ENCODE measurements around the gene REEP2. TPM values are rescaled to one million over a fixed set of nuclear protein-coding genes. Genes with fewer than 3 reads are reported as not detected.
"Not testable (repeated sequence)": the region's sequence is repeated elsewhere in the genome, so short reads cannot be mapped to it uniquely, and the experiment has no call there.

REEP2 gene
- total RNA-seq, 1 experiment from 2014 or later: 35.9 TPM

DNA sequence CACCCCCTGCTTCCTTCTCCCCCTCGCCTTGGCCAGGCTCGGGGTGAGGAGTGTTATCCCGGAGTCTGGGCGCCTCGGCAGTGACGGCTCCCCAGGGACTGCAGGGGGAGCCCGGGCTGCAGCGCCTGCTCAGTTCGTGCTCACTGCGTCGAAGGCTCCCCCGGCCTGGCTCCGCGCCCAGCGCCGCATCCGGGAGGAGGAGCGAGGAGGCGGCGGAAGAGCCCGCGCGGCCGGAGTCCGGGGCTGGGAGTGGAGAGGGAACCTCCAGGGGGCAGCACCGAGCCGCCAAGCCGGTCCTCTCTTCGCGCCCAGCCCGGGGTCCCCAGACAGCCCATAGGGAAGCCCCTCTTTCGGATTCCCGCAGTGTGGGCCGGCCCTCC, 25.1 kb downstream of the REEP2 start:
- in situ Hi-C loops (cut with HindIII; ENCODE audit: low sequenced_read_pairs): no loop called here

DNA sequence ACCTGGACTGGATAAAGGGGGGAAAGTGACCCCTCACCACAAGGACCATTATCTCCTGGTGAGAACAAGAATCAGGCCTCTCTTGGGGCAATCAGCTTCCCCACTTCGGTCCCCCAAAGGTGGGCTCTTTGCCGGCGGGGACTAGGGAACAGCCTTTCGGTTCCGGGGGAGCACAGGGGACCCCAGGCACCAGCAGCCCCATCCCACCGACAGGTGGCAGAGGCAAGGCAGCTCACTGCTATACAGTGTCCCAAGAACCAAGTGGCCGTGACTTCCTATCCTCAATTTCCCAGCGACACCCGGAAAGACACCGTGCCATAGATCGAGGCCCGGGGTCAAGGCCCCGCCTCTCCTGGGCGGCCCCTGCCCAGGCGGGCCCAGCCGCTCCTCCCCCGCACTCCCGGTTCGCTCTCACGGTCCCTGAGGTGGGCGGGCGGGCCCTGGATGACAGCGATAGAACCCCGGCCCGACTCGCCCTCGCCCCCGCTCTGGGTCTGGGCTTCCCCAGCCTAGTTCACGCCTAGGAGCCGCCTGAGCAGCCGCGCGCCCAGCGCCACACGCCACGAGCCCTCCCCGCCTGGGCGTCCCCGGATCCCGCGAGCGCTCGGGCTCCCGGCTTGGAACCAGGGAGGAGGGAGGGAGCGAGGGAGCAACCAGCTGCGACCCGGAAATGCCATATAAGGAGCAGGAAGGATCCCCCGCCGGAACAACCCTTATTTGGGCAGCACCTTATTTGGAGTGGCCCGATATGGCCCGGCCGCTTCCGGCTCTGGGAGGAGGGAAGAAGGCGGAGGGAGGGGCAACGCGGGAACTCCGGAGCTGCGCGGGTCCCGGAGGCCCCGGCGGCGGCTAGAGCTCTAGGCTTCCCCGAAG, 25.8 kb downstream of the REEP2 start:
- in situ Hi-C loops (cut with HindIII; ENCODE audit: low sequenced_read_pairs): no loop called here
- peak; percentile 100 for DNase-seq (ENCODE audit: low spot score)

More for the DNA sequence above, 25.1 kb downstream of the REEP2 start:
- DNase-seq (ENCODE audit: low spot score): peak; percentile 88

- in situ Hi-C loops (cut with HindIII; ENCODE audit: low sequenced_read_pairs): no loop called here
- DNase-seq (ENCODE audit: low spot score): peak; percentile 98
Measured at GRCh38 chr5:138465261-138466124, 26.6 kb downstream of the REEP2 start, which contains the start of gene EGR1. Gene EGR1, plus strand, starts transcription at chr5:138465479. Its CDS starts 283 bp downstream, at chr5:138465762.

GRCh38 chr5:138466125-138466899, 27.5 kb downstream of the REEP2 start:
- DNase-seq (ENCODE audit: low spot score): peak; percentile 31
- in situ Hi-C loops (cut with HindIII; ENCODE audit: low sequenced_read_pairs): no loop called here

GRCh38 chr5:138466900-138467710, 28.2 kb downstream of the REEP2 start:
- in situ Hi-C loops (cut with HindIII; ENCODE audit: low sequenced_read_pairs): no loop called here
- no peak for DNase-seq (ENCODE audit: low spot score)

DNA sequence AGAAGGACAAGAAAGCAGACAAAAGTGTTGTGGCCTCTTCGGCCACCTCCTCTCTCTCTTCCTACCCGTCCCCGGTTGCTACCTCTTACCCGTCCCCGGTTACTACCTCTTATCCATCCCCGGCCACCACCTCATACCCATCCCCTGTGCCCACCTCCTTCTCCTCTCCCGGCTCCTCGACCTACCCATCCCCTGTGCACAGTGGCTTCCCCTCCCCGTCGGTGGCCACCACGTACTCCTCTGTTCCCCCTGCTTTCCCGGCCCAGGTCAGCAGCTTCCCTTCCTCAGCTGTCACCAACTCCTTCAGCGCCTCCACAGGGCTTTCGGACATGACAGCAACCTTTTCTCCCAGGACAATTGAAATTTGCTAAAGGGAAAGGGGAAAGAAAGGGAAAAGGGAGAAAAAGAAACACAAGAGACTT, 28.9 kb downstream of the REEP2 start:
- in situ Hi-C loops (cut with HindIII; ENCODE audit: low sequenced_read_pairs): no loop called here

GRCh38 chr5:138468133-138468965, 29.5 kb downstream of the REEP2 start:
- in situ Hi-C loops (cut with HindIII; ENCODE audit: low sequenced_read_pairs): no loop called here
- DNase-seq (ENCODE audit: low spot score): no peak

More for the DNA sequence above, 28.9 kb downstream of the REEP2 start:
- DNase-seq (ENCODE audit: low spot score): no peak

DNA sequence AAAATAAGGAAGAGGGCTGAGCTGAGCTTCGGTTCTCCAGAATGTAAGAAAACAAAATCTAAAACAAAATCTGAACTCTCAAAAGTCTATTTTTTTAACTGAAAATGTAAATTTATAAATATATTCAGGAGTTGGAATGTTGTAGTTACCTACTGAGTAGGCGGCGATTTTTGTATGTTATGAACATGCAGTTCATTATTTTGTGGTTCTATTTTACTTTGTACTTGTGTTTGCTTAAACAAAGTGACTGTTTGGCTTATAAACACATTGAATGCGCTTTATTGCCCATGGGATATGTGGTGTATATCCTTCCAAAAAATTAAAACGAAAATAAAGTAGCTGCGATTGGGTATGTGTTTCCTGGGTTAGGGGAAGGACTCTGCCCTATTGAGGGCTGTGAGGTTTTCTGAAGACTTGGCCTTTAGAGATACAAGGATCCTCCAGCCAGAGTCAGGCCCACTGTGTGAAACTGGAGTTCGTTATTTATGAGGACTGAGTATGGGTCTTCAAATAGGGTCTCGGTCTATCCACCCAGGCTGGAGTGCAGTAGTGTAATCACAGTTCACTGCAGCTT, 30.2 kb downstream of the REEP2 start:
- in situ Hi-C loops (cut with HindIII; ENCODE audit: low sequenced_read_pairs): no loop called here
- no peak for DNase-seq (ENCODE audit: low spot score)

DNA sequence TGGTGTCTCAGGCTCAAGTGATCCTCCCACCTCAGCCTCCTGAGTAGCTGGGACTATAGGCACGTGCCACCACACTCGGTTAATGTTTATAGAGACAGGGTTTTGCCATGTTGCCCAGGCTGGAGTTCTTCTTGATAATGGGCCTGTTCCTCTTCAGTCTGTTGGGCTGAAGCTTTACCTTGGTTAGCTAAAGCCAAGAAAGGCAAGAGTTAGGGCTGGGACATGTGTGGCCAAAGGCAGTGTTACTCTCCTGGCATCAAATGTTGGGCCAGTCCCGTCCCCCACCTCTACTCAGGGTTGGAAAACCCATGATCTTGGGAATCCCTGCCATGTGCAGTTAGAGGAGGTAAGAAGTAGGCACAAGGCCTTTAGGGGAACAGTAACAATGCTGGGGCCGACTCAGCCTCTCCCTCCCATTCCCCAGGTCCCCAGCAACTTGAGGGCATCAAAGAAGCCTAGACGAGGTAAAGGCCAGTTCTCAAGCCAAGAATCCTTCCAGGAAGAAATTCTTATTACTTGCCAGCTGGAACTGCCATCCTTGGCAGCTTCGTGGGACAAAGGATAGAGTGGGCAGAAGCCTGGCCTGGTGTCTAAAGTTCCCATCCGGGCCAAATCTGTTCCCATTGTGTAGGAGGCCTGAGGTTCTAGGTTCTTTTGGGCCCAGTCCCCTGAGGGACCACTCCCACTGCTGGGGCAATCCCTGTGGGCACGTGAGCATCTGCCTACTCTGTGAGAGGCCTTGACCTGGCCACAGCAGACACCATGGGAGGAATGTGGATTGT, 30.9 kb downstream of the REEP2 start:
- in situ Hi-C loops (cut with HindIII; ENCODE audit: low sequenced_read_pairs): no loop called here
- DNase-seq (ENCODE audit: low spot score): no peak

DNA sequence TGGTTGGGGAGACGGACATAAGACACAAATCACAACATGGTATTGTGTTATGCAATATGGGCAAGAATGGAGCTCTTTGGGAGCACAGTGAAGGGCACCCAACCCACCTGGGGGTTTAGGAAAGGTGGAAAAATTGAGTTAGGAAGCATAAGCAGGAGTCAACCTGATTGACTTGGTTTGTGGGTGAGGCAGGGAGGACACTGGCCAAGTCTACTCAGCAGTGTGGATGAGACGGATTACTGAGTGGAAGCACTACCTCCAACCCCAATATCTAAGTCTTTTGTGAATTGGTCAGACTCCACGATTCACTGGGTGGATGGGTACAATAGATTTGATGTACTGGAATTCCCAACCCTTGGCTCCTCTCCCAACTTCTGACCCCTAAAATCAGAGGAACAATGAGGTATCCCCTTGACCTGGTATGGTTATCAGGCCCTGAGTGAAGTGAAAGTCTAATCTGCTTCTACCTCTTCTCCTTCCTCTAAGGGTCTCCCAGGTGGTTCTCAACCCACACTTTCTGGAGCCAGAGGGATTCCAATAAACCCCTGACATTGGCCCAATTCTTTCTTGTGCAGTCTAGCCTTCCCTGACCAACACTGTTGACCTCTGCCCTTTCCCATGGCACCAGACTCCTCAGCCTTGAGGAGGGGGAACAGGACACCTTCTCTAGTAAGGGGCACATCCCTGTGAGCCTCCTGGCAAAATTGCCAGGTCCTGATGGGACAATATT, 31.6 kb downstream of the REEP2 start:
- in situ Hi-C loops (cut with HindIII; ENCODE audit: low sequenced_read_pairs): no loop called here

GRCh38 chr5:138471052-138471361, 32.1 kb downstream of the REEP2 start:
- in situ Hi-C loops (cut with HindIII; ENCODE audit: low sequenced_read_pairs): no loop called here
- DNase-seq (ENCODE audit: low spot score): no peak

More for the DNA sequence above, 31.6 kb downstream of the REEP2 start:
- DNase-seq (ENCODE audit: low spot score): no peak

GRCh38 chr5:138472353-138472752, 33.5 kb downstream of the REEP2 start:
- in situ Hi-C loops (cut with HindIII; ENCODE audit: low sequenced_read_pairs): no loop called here
- no peak for DNase-seq (ENCODE audit: low spot score)

- DNase-seq (ENCODE audit: low spot score); in situ Hi-C loops (cut with HindIII; ENCODE audit: low sequenced_read_pairs): not testable (repeated sequence)
Measured at GRCh38 chr5:138473151-138473550, 34.3 kb downstream of the REEP2 start.

- in situ Hi-C loops (cut with HindIII; ENCODE audit: low sequenced_read_pairs): no loop called here
- DNase-seq (ENCODE audit: low spot score): no peak
Measured at GRCh38 chr5:138476918-138477317, 38.1 kb downstream of the REEP2 start.

DNA sequence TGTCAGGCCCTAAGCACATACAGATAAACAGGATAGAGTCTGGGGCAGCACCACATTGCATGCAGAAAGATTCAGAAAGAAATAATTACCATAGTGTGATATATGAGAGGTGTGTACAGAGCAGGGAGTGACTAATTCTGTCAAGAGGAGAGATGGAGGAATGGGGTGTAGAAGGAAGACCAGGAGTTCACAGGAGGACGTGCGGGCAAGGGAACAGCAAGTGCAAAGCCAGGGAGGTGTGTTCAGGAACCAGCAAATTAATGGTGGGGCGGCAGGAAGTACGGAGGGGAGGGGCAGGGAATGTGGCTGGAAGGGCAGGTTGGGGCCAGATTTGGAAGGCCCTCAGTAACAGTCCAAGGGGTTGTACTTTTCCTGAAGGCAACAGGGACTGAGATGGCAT, 43.8 kb downstream of the REEP2 start:
- in situ Hi-C loops (cut with HindIII; ENCODE audit: low sequenced_read_pairs): no loop called here
- DNase-seq (ENCODE audit: low spot score): no peak

DNA sequence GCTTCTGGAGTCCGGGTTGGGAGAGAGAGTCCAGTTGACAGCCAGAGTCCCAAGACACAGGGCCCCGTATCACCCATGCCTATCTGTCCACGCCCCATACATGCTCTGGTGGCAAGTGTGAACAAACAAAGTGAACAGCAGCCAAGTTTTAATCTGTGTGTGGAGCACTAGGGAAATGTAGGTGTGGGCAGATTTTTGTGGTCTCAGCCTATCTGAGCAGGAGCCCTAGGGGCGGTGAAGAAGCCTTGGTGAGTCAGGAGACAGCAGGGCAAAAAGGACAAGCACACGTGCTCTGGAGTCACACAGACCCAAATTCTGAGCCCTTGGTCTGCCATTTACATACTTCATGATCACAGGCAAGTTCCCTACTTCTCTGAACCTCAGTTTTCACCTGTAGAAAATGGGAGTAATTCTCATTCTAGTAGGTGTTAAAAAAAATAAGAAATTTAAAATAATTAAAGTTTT, 49.7 kb downstream of the REEP2 start:
- in situ Hi-C loops (cut with HindIII; ENCODE audit: low sequenced_read_pairs): no loop called here
- no peak for DNase-seq (ENCODE audit: low spot score)
